WERI-Rb-1 (cell line): ENCODE data around the gene ZBED4.
"Not testable (repeated sequence)": the region's sequence is repeated elsewhere in the genome, so short reads cannot be mapped to it uniquely, and the experiment has no call there.

Source experiments
- DNase-seq: peaks from one replicate; pipeline ENCODE4 v3.0.0-alpha.2; 2020
- H3K27ac ChIP-seq: fragments of 250-450 bp; sonication (Bioruptor Pico); 2 replicates; pipeline ENCODE4 v1.5.1; 2020; ENCODE audit warnings: mild to moderate bottlenecking, moderate library complexity
- H3K27me3 ChIP-seq: fragments of 250-450 bp; sonication (Bioruptor Pico); 2 replicates; pipeline ENCODE4 v1.5.1; 2021; ENCODE audit warnings: mild to moderate bottlenecking, low read depth, moderate library complexity; ENCODE audit not compliant: insufficient read depth, severe bottlenecking
- H3K36me3 ChIP-seq: fragments of 250-450 bp; sonication (Bioruptor Pico); 2 replicates; pipeline ENCODE4 v1.5.1; 2020; ENCODE audit warnings: mild to moderate bottlenecking, moderate library complexity
- H3K4me3 ChIP-seq: 2 replicates; pipeline ENCODE4 v1.5.1; 2011; ENCODE audit warnings: low read depth, mild to moderate bottlenecking, control low read depth, low read length
- H3K9me3 ChIP-seq: fragments of 250-450 bp; sonication (Bioruptor Pico); 2 replicates; pipeline ENCODE4 v1.5.1; 2021; ENCODE audit warnings: mild to moderate bottlenecking, moderate library complexity; ENCODE audit not compliant: severe bottlenecking
- CTCF ChIP-seq: IDR thresholded peaks from 2 replicates; pipeline ENCODE4 v1.5.1; 2011; ENCODE audit warnings: low read depth, mild to moderate bottlenecking, control low read depth, inconsistent platforms, low read length

ZBED4 gene

DNA sequence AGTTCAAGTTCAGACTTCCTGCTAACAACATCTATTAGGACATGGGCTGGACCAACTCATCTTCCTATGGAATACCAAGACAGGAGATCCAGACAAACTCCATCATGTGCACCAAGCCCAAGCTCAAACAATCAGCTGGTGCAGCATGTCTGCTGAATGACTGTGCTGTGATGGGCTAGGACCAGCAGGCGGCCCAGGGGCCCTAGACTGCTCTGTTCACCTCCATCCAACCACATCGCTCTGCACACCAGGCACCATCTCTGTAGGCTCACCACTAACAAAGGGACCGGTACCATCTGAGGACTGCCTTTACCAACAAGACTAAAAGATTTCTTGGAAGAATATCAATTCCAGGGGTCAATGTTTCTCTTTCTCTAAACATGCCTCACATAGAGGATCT, 36.3 kb upstream of the ZBED4 start:
- no peaks in the 10 kb centered on the region for H3K9me3 ChIP-seq
- TF ChIP-seq CTCF = no peak
- H3K4me3 ChIP-seq = no peak overlapping the region
- H3K27ac ChIP-seq = no peak overlapping the region
- no peak for DNase-seq
- H3K27me3 ChIP-seq = no peaks in the 10 kb centered on the region
- H3K36me3 ChIP-seq = peaks cover 94% of the 10 kb centered on the region

DNA sequence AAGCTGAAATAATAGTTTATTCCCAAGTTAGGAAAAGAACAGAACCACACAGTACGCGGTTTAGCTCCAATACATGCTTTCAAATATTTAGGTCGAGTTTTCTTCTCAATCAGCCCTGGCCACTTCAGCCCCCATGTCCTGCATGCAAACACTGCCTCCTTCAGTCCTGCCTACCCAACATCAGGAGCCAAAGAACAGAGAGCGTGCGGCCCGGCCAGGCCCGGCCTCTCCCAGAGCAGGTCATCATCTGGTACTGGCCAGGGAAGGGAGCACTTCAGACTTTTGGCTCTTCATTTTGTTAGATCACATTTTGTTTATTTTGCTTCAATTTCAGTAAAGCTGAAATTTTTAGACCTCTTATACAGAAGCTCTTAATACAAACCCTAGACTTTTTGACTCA, 32.7 kb upstream of the ZBED4 start:
- Histone ChIP-seq H3K9me3 (no peaks in the 10 kb centered on the region), H3K27ac (no peak overlapping the region), H3K27me3 (no peaks in the 10 kb centered on the region), H3K4me3 (no peak overlapping the region), H3K36me3 (peaks cover 96% of the 10 kb centered on the region)
- no peak for TF ChIP-seq CTCF
- DNase-seq = no peak

- DNase-seq, H3K27ac ChIP-seq, H3K4me3 ChIP-seq, H3K27me3 ChIP-seq, H3K9me3 ChIP-seq: not testable (repeated sequence)
- H3K36me3 ChIP-seq = peaks cover 89% of the 10 kb centered on the region
These were observed 31.9 kb upstream of the ZBED4 start for GRCh38 chr22:49821741-49822140.

DNA sequence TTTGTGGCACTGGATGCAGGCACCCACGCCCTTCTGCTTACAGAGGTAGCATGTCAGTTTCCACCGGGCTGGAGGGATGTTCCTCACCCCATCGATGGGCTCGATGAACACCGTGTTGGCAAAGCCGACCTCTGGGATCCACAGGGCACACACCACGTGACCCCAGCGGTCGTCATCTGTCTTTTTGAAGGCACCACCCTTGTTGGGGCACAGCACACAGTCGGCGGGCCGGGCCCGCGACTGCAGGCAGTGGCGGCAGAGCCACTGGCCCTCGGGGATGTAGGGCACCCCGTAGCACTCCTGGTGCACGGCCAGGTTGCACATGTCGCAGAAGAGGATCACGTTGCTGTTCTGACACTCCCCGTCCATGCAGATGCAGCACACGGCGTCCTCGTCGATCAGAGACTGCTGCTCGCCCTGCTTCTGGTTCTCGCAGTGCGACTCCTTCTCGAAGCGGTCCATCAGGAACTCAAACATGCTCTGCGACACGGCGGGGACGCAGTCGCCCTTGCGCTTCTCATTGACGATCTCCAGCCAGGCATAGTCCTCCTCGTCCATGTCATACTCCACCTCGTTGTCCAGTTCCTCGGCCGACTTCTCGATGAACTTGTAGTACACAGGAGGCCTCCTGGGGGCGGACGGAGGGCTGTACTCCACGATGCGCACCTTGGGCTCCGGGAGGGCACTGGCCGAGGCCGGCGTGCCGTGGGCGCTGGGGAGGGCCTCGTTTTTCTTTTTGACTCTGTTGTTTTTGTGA, 30.2 kb upstream of the ZBED4 start:
- Histone ChIP-seq H3K9me3 (no peaks in the 10 kb centered on the region), H3K27ac (no peak overlapping the region), H3K36me3 (peaks cover 72% of the 10 kb centered on the region), H3K27me3 (no peaks in the 10 kb centered on the region), H3K4me3 (no peak overlapping the region)
- no peak for DNase-seq
- TF ChIP-seq CTCF = no peak

DNA sequence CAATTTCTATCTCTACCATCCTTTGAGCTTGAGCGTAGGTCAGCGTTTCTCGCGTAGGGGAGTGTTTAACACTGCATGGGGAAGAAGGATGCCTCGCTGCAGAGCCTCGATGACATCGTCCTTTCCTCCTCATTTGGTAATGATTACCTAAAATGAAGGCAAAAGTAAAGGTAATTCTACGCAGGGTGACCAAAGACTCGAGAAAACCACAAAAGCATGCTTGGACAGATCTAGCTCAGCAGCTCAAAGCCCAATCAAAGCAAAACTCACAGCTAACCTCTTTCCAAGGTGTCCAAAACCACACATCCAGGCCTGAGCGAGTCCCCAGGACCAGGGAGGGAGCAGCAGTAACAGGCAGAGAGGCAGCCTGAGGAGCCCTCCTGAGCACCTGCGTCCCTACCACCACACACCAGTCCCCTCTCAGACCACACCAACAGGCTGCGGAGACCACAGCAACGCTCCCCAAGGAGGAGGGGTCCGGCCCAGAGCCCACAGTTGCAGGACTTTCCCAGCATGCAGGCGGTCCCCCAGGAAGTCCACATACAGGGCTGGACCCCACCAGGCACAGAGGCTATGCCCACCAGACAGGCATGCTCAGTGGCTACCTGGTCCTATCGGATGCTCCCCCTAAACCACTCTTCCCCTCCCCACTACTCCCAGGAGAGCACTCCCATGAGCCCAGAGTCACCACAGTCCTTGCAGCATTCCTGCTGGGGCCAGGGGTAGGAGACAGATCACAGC, 29.3 kb upstream of the ZBED4 start:
- no peak for DNase-seq
- Histone ChIP-seq H3K36me3 (peaks cover 63% of the 10 kb centered on the region), H3K27ac (no peak overlapping the region), H3K9me3 (peaks cover 9% of the 10 kb centered on the region), H3K27me3 (no peaks in the 10 kb centered on the region), H3K4me3 (no peak overlapping the region)
- no peak for TF ChIP-seq CTCF

DNA sequence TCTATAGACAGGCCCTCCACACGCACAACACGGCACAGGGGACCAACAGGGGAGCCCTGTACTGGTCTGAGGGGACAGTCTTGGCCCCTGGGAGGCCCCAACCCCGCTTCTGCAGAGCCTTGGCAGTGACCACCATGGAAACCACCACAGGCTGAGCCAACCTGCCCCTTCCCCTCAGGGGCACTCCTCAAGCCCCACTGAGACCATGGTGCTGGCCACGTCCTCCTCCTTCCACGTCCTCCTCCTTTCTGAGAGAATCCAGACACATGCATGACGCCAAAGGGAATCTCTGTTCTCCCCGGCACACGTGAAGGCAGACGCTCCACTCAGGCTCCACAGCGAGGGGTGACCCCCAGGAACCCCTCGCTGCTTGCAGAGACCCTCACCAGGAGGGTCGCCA, 28.7 kb upstream of the ZBED4 start:
- Histone ChIP-seq H3K9me3 (peaks cover 15% of the 10 kb centered on the region), H3K27ac (no peak overlapping the region), H3K4me3 (no peak overlapping the region), H3K27me3 (no peaks in the 10 kb centered on the region), H3K36me3 (peaks cover 57% of the 10 kb centered on the region)
- no peak for DNase-seq
- TF ChIP-seq CTCF = no peak
